ENCODE measurements around the gene FXYD6. TPM values are rescaled to one million over a fixed set of nuclear protein-coding genes. Genes with fewer than 3 reads are reported as not detected.

FXYD6 gene
- total RNA-seq, 1 donor from 2014 or later = 113 TPM

DNA sequence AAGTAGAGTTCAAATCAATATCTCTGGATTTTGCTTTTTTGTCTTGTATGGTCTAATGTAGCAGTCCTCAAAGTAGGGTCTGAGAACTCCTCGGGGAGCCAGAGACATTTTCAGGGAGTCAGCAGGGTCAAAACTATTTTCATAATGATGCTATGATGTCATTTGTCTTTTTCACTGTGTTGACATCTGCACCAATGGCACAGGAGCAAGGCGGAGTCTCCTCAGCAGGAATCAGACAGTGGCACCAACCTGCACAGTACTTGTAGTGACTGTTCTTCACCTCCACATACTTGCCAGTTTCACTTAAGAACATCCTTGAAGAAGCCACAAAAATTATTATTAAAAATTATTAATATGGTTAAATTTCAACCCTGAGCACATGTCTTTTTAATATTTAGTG is 14.9 kb upstream of the FXYD6 start:
- no peak overlapping the region for H3K27ac Mint-ChIP-seq (ENCODE audit: unreplicated experiment)
- no peak overlapping the region for H3K4me3 Mint-ChIP-seq
- DNase-seq (ENCODE audit: low read depth, low spot score) = no peak
- peaks cover 4% of the 10 kb centered on the region for H3K36me3 Mint-ChIP-seq (ENCODE audit: low read depth)
- TF ChIP-seq, protein P1, sequence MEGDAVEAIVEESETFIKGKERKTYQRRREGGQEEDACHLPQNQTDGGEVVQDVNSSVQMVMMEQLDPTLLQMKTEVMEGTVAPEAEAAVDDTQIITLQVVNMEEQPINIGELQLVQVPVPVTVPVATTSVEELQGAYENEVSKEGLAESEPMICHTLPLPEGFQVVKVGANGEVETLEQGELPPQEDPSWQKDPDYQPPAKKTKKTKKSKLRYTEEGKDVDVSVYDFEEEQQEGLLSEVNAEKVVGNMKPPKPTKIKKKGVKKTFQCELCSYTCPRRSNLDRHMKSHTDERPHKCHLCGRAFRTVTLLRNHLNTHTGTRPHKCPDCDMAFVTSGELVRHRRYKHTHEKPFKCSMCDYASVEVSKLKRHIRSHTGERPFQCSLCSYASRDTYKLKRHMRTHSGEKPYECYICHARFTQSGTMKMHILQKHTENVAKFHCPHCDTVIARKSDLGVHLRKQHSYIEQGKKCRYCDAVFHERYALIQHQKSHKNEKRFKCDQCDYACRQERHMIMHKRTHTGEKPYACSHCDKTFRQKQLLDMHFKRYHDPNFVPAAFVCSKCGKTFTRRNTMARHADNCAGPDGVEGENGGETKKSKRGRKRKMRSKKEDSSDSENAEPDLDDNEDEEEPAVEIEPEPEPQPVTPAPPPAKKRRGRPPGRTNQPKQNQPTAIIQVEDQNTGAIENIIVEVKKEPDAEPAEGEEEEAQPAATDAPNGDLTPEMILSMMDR (conservative IDR thresholded peaks at IDR 0.05) = no peak
- peaks cover 3% of the 10 kb centered on the region for H3K27me3 Mint-ChIP-seq (ENCODE audit: low read depth)
- H3K4me1 Mint-ChIP-seq = no peaks in the 10 kb centered on the region
- H3K9me3 Mint-ChIP-seq = peaks cover 4% of the 10 kb centered on the region

DNA sequence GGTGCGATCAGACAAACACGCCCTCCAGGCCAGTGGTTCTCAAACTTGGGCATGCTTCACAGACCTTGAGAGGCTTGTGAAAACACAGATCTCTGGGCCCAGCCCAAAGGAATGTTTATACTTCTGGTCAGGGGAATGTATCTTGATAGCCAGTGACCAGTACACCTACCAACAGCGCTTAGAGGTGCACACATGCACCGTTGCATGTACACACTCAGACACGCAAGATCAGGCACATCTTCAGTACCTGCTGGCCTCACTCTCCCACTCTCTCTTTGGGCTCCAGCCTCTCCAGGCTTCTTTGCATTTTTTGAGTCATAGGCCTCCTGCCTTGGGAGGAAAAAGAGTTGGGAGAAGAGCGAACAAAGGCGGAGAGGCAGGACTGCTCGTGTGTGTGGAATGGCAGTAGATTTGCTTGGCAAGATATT is 11.7 kb upstream of the FXYD6 start:
- Mint-ChIP-seq H3K4me1 (peaks cover 5% of the 10 kb centered on the region), H3K27me3 (ENCODE audit: low read depth) (peaks cover 3% of the 10 kb centered on the region), H3K4me3 (no peak overlapping the region), H3K9me3 (peaks cover 4% of the 10 kb centered on the region), H3K36me3 (ENCODE audit: low read depth) (peaks cover 4% of the 10 kb centered on the region), H3K27ac (ENCODE audit: unreplicated experiment) (peak overlapping the region; percentile 50)
- no peak for DNase-seq (ENCODE audit: low read depth, low spot score)
- TF ChIP-seq, protein P1 (conservative IDR thresholded peaks at IDR 0.05) = no peak

DNA sequence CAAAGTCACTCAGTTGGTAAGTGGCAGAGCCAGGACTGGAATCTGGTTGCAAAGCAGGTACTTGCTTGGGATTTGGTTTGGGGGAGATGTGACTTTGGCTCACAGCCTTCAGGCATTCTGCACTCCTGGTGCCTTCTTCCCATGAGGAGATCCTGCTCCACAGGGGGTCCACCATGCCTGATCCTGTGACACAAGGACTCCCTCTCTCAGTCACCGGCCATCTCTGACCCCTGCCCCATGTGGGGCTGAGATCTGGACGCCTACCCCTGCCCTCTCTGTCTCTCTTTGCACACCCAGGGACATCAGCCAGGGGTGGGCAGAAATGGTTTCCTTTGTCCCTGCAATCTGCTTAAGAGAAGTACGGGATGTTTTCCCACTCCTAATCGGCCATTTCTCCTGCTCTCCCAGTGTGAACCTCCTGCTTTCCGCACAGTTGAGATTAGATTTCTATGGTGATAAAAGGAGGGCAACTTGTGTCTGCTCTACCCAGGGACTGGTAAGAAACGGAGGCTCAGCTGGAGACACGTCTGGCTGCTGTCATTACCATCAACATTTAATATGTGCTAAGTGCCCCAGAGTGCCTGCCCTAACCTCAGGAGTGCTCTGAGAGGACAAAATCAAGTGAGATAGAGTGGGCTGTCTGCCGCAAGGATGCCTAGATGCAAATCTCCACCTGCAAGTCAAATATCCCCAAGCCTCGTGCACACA is 11.1 kb upstream of the FXYD6 start:
- no peak overlapping the region for H3K4me3 Mint-ChIP-seq
- peaks cover 5% of the 10 kb centered on the region for H3K4me1 Mint-ChIP-seq
- H3K27me3 Mint-ChIP-seq (ENCODE audit: low read depth) = peaks cover 3% of the 10 kb centered on the region

DNA sequence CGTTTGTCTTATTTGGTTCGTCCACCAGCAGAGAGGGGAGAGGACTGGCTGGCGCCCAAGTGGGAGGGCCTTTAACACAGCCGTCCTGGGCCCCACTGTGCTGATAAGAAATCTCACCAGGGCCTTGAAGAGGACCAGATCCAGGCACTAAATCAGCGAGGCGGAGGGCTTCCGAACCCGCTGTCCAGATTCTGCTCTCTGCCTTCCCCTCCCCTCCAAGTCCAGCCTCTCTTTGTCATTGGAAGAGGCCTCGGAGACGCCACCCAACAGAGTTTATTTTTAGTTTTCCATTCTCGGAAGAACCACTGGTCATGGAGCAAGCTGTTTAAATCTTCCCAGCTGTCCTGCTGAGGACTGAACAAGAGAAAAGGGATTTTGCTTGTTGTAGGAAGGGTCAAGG is 9.3 kb upstream of the FXYD6 start:
- DNase-seq (ENCODE audit: low read depth, low spot score) = no peak
- H3K4me3 Mint-ChIP-seq = no peak overlapping the region
- peaks cover 5% of the 10 kb centered on the region for H3K4me1 Mint-ChIP-seq
- H3K36me3 Mint-ChIP-seq (ENCODE audit: low read depth) = peaks cover 4% of the 10 kb centered on the region
- no peak overlapping the region for H3K27ac Mint-ChIP-seq (ENCODE audit: unreplicated experiment)
- peaks cover 4% of the 10 kb centered on the region for H3K9me3 Mint-ChIP-seq
- TF ChIP-seq, protein P1 (conservative IDR thresholded peaks at IDR 0.05) = no peak
- H3K27me3 Mint-ChIP-seq (ENCODE audit: low read depth) = peaks cover 6% of the 10 kb centered on the region

More for the DNA sequence above, 11.1 kb upstream of the FXYD6 start:
- TF ChIP-seq, protein P1 (conservative IDR thresholded peaks at IDR 0.05) = no peak
- Mint-ChIP-seq H3K27ac (ENCODE audit: unreplicated experiment) (peak overlapping the region; percentile 50), H3K9me3 (peaks cover 4% of the 10 kb centered on the region), H3K36me3 (ENCODE audit: low read depth) (peaks cover 4% of the 10 kb centered on the region)
- DNase-seq (ENCODE audit: low read depth, low spot score) = no peak

DNA sequence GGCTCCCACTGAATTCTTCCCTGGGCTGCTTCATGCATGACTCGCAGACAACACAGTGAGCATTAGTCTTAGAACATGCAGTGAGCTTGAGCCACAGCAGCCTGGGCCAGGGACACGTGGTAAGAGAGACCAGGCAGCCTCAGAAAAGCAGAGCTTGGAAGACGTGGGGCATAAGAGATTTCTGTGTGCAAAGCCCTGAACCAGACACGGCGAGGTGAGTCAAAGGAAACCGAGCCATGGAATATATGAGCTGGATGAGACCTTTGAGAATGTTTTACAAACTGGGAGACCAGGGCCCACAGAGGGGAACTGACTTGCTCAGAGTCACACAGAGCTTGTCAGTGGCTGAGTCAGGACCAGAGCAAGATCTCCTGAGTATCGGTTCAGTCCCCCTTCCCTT is 8.5 kb upstream of the FXYD6 start:
- TF ChIP-seq, protein P1 (conservative IDR thresholded peaks at IDR 0.05) = no peak
- H3K27me3 Mint-ChIP-seq (ENCODE audit: low read depth) = peaks cover 14% of the 10 kb centered on the region
- peaks cover 3% of the 10 kb centered on the region for H3K36me3 Mint-ChIP-seq (ENCODE audit: low read depth)
- no peak overlapping the region for H3K4me3 Mint-ChIP-seq
- H3K4me1 Mint-ChIP-seq = peaks cover 5% of the 10 kb centered on the region
- no peak for DNase-seq (ENCODE audit: low read depth, low spot score)
- H3K9me3 Mint-ChIP-seq = peaks cover 3% of the 10 kb centered on the region
- no peak overlapping the region for H3K27ac Mint-ChIP-seq (ENCODE audit: unreplicated experiment)
